Muscle layer of duodenum (tissue), 2 donors: ENCODE data around the gene ARHGEF11.
A peak's percentile ranks its signal among the peaks of the same experiment; 100 is the strongest.

Source experiments
- H3K27ac ChIP-seq: one replicate; pipeline ENCODE4 v1.7.0; 2013; ENCODE audit warnings: mild to moderate bottlenecking, low read length
- H3K27me3 ChIP-seq: one replicate; pipeline ENCODE4 v1.7.0; 2013; ENCODE audit warnings: low read depth, mild to moderate bottlenecking, control low read depth, low read length
- H3K36me3 ChIP-seq, 2 donors: one replicate each; pipeline ENCODE4 v1.7.0; 2013; ENCODE audit warnings: low read length in 2 of 2, control low read depth in 1 of 2, mild to moderate bottlenecking in 1 of 2; ENCODE audit not compliant: insufficient read depth in 2 of 2, control insufficient read depth in 1 of 2
- H3K4me1 ChIP-seq, 2 donors: one replicate each; pipeline ENCODE4 v1.7.0; 2013; ENCODE audit warnings: low read length in 2 of 2, mild to moderate bottlenecking in 2 of 2, control low read depth in 1 of 2, moderate library complexity in 1 of 2; ENCODE audit not compliant: insufficient read depth in 2 of 2, control insufficient read depth in 1 of 2
- H3K4me3 ChIP-seq, 2 donors: one replicate each; pipeline ENCODE4 v1.7.0; 2013; ENCODE audit warnings: low read length in 2 of 2, low read depth in 1 of 2, mild to moderate bottlenecking in 1 of 2
- H3K9me3 ChIP-seq, 2 donors: one replicate each; pipeline ENCODE4 v1.7.0; 2013; ENCODE audit warnings: low read length in 2 of 2, control low read depth in 1 of 2, mild to moderate bottlenecking in 1 of 2; ENCODE audit not compliant: control insufficient read depth in 1 of 2
- donor health status: healthy.

ARHGEF11 gene

DNA sequence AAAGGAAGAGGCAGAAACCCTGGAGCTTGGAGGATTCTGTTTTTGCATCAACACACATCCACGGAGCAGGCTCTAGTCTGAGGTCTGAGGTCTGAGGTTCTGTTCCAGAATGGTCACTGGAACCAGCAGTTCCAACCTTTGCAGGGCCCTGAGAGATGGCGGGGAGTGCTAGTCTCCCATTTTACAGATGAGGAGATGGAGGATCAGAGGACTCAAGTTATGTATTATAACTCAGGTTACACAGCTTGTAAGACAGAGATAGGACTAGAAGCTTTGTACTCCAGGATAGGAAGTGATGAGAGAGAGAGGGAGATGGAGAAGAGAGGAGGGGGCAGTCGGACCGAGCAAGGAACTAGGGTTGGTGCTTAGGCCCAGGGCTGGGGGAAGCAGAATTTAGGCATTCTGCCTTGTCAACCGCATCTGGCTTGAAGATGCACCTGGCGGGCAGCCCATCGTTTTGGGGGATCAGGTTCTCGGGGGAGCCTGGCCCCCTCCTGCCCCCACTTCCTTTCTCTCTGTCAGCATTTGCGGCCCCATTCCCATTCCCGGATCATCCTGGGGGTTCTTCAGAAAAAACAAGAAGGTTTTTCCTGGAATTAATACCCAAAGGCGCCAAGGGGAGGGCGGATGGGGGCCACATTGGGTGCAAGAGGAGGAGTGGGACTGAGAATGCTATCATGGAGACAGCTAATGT is 146.4 kb downstream of the ARHGEF11 start:
- Histone ChIP-seq H3K4me1 (peaks cover 0 to 15% of the 10 kb centered on the region in 2 donors), H3K4me3 (no peak overlapping the region), H3K27me3 (peaks cover 11% of the 10 kb centered on the region), H3K27ac (no peak overlapping the region), H3K9me3 (no peaks in the 10 kb centered on the region), H3K36me3 (no peaks in the 10 kb centered on the region)

DNA sequence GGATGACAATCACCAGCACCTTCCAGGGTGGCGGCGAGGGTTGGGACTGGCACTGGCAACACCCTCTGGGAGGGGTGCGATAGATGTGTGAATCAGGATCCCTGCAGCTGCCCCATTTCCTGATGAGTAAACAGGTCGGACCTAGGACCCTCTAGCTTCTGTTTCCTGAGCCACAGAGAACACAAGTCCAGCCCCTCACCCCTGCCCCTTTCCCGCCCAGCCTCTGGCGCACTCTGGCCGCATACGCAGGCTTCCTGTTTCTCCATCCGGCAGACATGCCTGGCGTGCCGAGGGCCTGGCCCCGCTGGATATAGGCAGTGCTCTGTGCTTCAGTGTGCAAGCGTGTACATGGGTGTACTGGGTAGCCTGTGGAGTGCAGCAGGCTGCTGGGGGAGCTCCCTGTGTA is 147.4 kb downstream of the ARHGEF11 start:
- H3K4me1 ChIP-seq, result peaks cover 0 to 18% of the 10 kb centered on the region in 2 donors
- H3K27me3 ChIP-seq, result peaks cover 16% of the 10 kb centered on the region
- no peak overlapping the region for H3K4me3 ChIP-seq
- H3K36me3 ChIP-seq, result no peaks in the 10 kb centered on the region
- H3K9me3 ChIP-seq, result no peaks in the 10 kb centered on the region
- H3K27ac ChIP-seq, result no peak overlapping the region

DNA sequence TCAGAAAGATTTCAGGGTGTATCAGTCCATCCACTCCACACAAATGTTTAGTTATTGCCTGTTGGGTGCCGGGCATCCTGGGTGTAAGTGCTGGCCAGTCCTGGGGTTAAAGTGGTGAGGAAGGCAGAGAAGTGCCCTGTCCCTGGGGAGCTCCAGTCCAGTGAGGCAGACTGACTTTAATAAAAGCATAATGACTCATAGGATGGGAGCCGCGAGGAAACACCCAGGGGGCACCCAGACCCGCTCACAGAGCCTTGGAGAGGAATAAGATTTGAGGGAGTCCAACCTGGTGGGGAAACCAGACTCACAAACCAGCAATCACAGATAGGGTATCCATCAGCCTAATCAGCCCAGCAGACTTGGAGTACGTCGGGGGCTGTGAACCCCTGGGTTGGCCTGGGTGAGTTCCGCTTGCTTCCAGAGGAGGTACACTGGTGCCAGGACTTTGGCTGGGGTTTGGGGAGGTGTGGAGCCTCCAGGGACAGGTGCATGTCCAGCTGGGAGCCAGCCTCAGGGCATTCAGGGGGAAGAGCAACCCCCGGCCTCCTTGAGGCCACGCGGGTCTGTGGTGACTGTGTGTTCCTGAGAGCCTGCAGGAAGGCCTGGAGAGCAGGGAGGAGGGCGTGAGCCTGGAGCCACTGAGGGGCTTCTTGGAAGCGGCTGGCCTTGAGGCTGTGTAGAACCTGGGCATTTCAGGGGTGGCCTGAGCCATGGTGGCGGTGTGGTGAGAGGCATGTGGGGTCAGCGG is 148.3 kb downstream of the ARHGEF11 start:
- Histone ChIP-seq H3K4me3 (no peak overlapping the region), H3K9me3 (no peaks in the 10 kb centered on the region), H3K4me1 (peaks cover 0 to 18% of the 10 kb centered on the region in 2 donors), H3K36me3 (no peaks in the 10 kb centered on the region), H3K27me3 (peaks cover 16% of the 10 kb centered on the region), H3K27ac (peak overlapping the region; percentile 4)

DNA sequence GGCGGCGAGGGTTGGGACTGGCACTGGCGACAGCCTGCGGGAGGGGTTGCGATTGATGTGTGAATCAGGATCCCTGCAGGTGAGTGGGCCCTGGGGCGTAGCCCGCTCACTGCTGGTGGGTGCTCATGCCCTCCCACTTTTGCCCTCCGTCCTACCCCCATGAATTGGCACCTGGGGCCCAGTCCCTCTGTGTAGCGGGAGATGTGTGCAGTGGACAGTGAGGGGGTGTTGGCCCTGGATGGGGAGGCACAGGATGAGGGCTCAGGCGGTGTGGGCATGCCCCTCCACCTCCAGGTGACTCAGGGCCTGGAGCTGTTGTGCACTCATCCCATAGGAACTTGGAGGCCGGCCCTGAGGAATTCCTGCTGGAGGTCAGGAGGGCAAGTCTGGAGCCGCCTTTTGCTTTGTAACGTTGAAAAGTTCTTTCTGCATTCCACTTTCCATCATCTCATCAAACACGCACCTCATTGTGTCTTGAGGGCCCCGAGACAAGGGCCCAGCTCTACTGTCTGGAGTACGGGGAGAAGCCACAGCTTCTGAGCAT is 149.0 kb downstream of the ARHGEF11 start:
- Histone ChIP-seq H3K27me3 (peaks cover 16% of the 10 kb centered on the region), H3K9me3 (no peaks in the 10 kb centered on the region), H3K4me3 (no peak overlapping the region), H3K36me3 (no peaks in the 10 kb centered on the region), H3K27ac (no peak overlapping the region), H3K4me1 (peaks cover 0 to 18% of the 10 kb centered on the region in 2 donors)

DNA sequence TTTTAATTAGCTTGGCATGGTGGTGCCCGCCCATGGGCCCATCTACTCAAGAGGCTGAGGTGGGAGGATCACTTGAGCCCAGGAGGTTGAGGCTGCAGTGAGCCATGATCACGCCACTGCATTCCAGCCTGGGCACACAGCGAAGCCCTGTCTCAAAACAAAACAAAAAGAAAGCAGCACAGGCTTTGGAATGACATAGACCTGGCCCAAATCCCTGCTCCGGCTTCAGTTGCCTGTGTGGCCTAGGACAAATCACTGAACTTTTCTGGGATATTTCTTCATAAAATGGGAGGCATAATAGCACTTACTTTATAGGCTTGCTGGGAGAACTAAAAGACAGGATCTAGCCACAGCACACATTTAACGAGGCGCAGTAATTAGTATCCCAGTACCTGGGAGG is 149.6 kb downstream of the ARHGEF11 start:
- no peak overlapping the region for H3K4me3 ChIP-seq
- peaks cover 0 to 18% of the 10 kb centered on the region in 2 donors for H3K4me1 ChIP-seq
- H3K9me3 ChIP-seq, result no peaks in the 10 kb centered on the region
- no peak overlapping the region for H3K27ac ChIP-seq
- peaks cover 16% of the 10 kb centered on the region for H3K27me3 ChIP-seq
- H3K36me3 ChIP-seq, result no peaks in the 10 kb centered on the region

DNA sequence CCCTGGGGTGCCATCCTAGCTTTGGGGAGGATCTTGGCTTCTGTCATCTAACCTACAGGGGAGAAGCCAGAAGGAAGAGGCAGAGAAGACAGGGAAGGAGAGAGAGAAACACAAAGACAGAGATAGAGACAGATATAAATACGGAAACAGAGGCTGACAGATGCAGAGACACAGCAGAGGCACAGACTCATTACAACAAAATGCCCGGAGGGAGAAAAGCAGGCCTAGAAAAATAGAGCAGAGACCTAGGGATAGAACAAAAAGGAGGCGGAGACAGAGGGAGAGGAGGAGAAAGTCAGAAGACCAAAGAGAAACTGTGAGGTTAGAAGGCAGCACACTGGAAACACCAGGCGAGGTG is 150.1 kb downstream of the ARHGEF11 start:
- peaks cover 16% of the 10 kb centered on the region for H3K27me3 ChIP-seq
- H3K36me3 ChIP-seq, result no peaks in the 10 kb centered on the region
- peak overlapping the region; percentile 54 for H3K27ac ChIP-seq
- H3K9me3 ChIP-seq, result no peaks in the 10 kb centered on the region
- H3K4me1 ChIP-seq, result peaks cover 0 to 18% of the 10 kb centered on the region in 2 donors
- H3K4me3 ChIP-seq, result peak overlapping the region in 1 of 2 donors; percentile 47

DNA sequence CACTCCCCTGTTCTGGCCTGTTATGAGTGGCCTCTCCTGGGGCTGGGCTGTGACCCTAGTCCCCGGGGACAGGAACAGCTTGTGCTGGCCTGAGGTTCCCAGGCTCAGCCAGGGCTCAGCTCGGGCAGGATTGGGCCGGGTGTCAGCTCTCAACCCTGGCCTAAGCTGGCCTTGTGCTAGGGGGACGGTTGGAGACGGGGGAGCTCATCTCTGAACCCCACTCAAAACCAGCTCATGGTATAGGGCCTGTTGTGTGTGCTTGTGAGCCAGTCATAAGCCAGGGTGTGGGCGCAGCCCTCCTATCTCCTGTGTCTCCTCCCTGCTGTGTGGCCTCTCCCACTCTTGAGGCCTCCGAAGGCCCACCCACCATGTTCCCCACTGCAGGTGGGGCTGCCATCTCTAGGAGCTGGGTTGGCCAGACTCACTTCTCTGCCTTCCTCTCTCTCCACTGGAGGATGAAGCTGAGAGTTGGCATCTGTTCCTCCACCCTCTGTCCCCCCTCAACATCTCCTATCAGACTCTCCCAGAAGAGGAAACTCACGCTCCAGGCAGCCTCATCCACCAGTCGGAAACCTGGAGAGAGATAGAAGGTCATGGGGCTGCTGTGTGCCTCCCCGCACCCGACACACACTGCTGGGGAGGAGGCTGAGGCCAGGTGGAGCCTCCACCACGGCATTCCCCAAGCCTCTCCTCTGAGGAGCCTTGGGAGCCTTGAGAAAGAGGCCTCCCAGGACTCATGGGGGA is 150.7 kb downstream of the ARHGEF11 start:
- H3K27me3 ChIP-seq, result peaks cover 16% of the 10 kb centered on the region
- peak overlapping the region; percentile 54 for H3K27ac ChIP-seq
- H3K9me3 ChIP-seq, result no peaks in the 10 kb centered on the region
- H3K4me1 ChIP-seq, result peaks cover 0 to 18% of the 10 kb centered on the region in 2 donors
- H3K4me3 ChIP-seq, result peak overlapping the region in 1 of 2 donors; percentile 47
- no peaks in the 10 kb centered on the region for H3K36me3 ChIP-seq

DNA sequence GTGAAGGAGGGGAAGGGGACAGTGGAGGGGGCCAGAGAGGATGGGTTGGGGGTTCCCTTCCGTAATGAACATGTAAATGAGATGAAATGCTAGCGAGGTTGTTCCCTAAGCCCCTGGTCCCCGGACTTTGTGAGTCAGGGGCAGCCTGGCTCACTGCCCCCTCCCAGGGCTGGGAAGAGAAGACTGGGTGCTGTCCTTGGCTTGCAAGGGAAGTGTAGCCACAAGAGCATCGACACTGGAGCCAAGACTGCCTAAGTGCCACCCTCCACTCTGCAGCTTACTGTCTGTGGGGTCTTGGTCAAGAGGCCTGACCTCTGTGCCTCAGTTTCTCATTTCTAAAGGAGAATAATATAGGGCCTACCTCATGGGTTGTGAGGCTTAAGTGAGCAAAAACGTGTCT is 151.5 kb downstream of the ARHGEF11 start:
- Histone ChIP-seq H3K27ac (peak overlapping the region; percentile 30), H3K27me3 (peaks cover 16% of the 10 kb centered on the region), H3K36me3 (no peaks in the 10 kb centered on the region), H3K4me3 (peak overlapping the region; percentile 31 to 47), H3K4me1 (peaks cover 0 to 18% of the 10 kb centered on the region in 2 donors), H3K9me3 (no peaks in the 10 kb centered on the region)

DNA sequence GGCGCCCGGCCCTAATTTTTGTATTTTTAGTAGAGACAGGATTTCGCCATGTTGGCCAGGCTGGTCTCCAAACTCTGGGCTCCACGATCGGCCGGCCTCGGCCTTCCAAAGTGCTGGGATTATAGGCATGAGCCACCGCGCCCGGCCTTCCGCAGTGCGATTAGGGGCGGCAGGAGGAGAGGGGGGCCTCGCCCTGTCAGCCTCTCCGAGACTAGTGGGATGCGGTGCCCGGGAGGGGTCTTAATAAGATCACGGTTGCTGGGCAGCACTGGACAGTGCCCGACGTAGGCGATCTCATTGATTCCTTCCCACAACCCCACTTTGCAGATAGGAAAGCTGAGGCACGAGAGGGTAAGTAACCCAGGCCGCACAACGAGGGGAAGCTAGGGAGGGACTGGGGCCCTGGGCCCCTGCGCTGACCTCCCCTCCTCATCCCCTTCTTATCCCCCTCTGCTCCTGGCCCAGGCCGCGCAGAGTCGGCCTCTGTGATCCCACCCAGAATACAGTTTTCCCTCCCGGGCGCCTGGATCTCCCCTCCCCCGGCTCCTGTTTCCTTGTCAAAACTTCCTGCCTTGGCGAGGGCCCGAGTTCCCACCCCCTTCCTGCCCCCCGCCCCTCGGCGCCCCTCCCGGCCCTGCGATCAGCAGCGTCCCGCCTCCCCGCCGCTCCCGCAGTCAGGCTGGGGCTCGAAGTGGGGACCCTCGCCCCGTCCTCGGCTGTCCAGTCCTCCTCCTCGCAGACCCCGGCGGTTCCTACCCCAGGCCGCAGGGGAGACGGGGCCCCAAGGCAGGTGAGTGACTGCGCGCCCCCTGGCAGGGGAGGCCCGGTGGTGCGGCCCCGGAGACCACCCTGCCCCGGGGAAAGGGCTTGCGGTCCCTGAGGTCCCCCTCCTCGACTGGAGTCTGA is 152.2 kb downstream of the ARHGEF11 start, which contains the start of gene PEAR1:
Gene PEAR1 (plus strand): TSS at position 671 of the 906 bp plus-strand sequence. CDS start 10,209 bp downstream, outside the sequence.
- Histone ChIP-seq H3K9me3 (no peaks in the 10 kb centered on the region), H3K27ac (peak within 1 kb of the TSS; percentile 30), H3K36me3 (no peaks in the 10 kb centered on the region), H3K27me3 (peaks cover 16% of the 10 kb centered on the region), H3K4me3 (peak within 1 kb of the TSS; percentile 31 to 47), H3K4me1 (peaks cover 0 to 18% of the 10 kb centered on the region in 2 donors)

DNA sequence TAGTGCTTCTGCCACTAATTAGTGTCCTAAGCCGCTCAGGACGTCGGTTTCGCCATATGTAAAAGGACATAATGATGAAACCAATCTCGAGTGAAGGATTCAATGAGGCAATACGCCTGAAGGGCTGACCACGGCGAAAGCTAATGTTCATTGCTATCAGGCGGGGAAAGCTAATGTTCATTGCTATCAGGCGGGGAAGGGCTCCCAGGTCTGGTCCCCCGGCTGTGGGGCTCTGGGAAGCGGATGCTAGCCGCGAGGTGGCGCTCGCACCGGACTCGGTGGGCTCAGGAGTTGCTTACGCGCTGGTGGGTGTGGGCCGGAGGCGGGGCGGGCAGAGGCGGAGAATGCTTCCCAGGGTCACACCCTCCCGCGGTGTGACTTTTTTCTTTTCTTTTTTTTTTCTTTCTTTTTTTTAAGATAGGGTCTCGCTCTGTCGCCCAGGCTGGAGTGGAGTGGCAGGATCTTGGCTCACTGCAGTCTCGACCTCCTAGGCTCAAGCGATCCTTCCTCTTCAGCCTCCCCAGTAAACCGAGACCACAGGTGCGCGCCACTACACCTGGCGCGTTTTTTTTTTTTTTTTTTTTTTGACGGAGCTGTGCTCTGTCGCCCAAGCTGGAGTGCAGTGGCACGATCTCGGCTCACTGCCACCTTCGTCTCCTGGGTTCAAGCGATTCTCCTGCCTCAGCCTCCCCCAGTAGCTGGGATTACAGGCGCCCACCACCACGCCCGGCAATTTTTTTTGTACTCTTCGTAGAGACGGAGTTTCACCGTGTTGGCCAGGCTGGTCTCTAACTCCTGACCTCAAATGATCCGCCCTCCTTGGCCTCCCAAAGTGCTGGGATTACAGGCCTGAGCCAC is 153.1 kb downstream of the ARHGEF11 start:
- Histone ChIP-seq H3K27ac (no peak overlapping the region), H3K4me1 (peaks cover 0 to 15% of the 10 kb centered on the region in 2 donors), H3K36me3 (no peaks in the 10 kb centered on the region), H3K27me3 (peaks cover 16% of the 10 kb centered on the region), H3K9me3 (no peaks in the 10 kb centered on the region), H3K4me3 (peak overlapping the region in 1 of 2 donors; percentile 47)
